HG03342 (cell line): ENCODE measurements around the gene PDPK1.
"Not testable (repeated sequence)": the region's sequence is repeated elsewhere in the genome, so short reads cannot be mapped to it uniquely, and the experiment has no call there.

Experiments
- ATAC-seq: cut with Tn5 transposase; IDR thresholded peaks from one replicate; pipeline ENCODE4 v1.9.1; 2021; ENCODE audit warnings: mild to moderate bottlenecking, moderate library complexity; ENCODE audit not compliant: unreplicated experiment

Gene PDPK1

GRCh38 chr16:2539845-2540458, 2.1 kb downstream of the PDPK1 start:
- not testable (repeated sequence) for ATAC-seq

- not testable (repeated sequence) for ATAC-seq
Measured at GRCh38 chr16:2540912-2541311, 3.1 kb downstream of the PDPK1 start.

- not testable (repeated sequence) for ATAC-seq
Measured at GRCh38 chr16:2541409-2541808, 3.6 kb downstream of the PDPK1 start.

- ATAC-seq, result not testable (repeated sequence)
Measured at GRCh38 chr16:2543771-2544170, 6.0 kb downstream of the PDPK1 start.

GRCh38 chr16:2550283-2550878, 12.6 kb downstream of the PDPK1 start:
- ATAC-seq, result not testable (repeated sequence)

- ATAC-seq, result not testable (repeated sequence)
Measured at GRCh38 chr16:2551420-2551889, 13.6 kb downstream of the PDPK1 start.

GRCh38 chr16:2554709-2555425, 17.0 kb downstream of the PDPK1 start:
- ATAC-seq, result not testable (repeated sequence)

GRCh38 chr16:2557150-2557549, 19.3 kb downstream of the PDPK1 start:
- ATAC-seq, result not testable (repeated sequence)

- peak; percentile 48 for ATAC-seq
Measured at GRCh38 chr16:2560131-2560797, 22.4 kb downstream of the PDPK1 start.

- peak; percentile 53 for ATAC-seq
Measured at GRCh38 chr16:2560798-2561133, 22.9 kb downstream of the PDPK1 start.

GRCh38 chr16:2567506-2567905, 29.7 kb downstream of the PDPK1 start:
- not testable (repeated sequence) for ATAC-seq

- not testable (repeated sequence) for ATAC-seq
Measured at GRCh38 chr16:2568573-2568972, 30.8 kb downstream of the PDPK1 start.

GRCh38 chr16:2572704-2573103, 34.9 kb downstream of the PDPK1 start:
- ATAC-seq, result not testable (repeated sequence)

GRCh38 chr16:2575839-2576238, 38.0 kb downstream of the PDPK1 start:
- not testable (repeated sequence) for ATAC-seq

- ATAC-seq, result not testable (repeated sequence)
Measured at GRCh38 chr16:2577044-2577443, 39.2 kb downstream of the PDPK1 start.

GRCh38 chr16:2578905-2579304, 41.1 kb downstream of the PDPK1 start:
- ATAC-seq, result not testable (repeated sequence)

- ATAC-seq, result not testable (repeated sequence)
Measured at GRCh38 chr16:2580143-2580542, 42.3 kb downstream of the PDPK1 start.

GRCh38 chr16:2580818-2581217, 43.0 kb downstream of the PDPK1 start:
- ATAC-seq, result not testable (repeated sequence)

- no peak for ATAC-seq
Measured at GRCh38 chr16:2584729-2585650, 47.2 kb downstream of the PDPK1 start.

- no peak for ATAC-seq
Measured at GRCh38 chr16:2585651-2586081, 47.8 kb downstream of the PDPK1 start.
